Stimulated activated CD8-positive, alpha-beta memory T cell treated with anti-CD3 and anti-CD28 coated beads, Interleukin-4, amount 100 ng/mL, for 48 hours (primary cell): ENCODE results near the gene MED19.
"Not testable (repeated sequence)": the region's sequence is repeated elsewhere in the genome, so short reads cannot be mapped to it uniquely, and the experiment has no call there.

Experiments used
- DNase-seq: peaks from one replicate; pipeline ENCODE4 v3.0.0-alpha.2; 2020

Gene MED19, protein sequence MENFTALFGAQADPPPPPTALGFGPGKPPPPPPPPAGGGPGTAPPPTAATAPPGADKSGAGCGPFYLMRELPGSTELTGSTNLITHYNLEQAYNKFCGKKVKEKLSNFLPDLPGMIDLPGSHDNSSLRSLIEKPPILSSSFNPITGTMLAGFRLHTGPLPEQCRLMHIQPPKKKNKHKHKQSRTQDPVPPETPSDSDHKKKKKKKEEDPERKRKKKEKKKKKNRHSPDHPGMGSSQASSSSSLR

DNA sequence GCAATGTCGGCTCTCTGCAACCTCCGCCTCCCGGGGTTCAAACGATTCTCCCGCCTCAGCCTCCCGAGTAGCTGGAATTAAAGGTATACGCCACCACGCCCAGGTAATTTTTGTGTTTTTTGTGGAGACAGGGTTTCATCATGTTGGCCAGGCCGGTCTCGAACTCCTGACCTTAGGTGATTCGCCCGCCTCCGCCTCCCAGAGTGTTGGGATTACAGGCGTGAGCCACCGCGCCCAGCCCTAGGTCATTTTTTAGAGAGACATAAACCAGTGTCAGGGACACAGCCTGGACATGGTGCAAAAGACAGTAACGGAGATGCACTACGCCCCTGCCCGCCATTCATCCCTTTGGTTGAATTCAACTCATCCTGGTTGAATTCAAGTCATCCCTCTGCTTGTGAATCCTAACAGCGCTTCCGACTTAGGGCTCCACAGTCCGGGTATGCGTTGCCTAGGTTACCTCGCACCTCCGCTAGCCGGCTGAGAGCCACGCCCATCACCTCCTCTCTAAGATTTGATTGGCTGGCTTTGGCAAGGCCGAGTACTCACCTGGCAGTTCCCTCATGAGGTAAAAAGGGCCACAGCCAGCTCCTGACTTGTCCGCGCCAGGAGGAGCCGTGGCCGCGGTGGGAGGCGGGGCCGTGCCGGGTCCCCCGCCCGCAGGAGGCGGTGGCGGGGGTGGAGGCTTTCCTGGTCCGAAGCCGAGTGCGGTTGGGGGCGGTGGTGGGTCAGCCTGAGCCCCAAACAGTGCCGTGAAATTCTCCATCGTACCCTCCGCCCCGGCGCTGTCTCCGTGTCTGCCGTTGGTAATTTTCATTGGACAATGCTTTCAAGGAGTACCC lies at the start of gene MED19:
MED19 (minus strand) TSS at position 802 of the 842 bp plus-strand sequence; CDS start at position 766, 36 bp downstream.
- DNase-seq, result peak; percentile 79

DNA sequence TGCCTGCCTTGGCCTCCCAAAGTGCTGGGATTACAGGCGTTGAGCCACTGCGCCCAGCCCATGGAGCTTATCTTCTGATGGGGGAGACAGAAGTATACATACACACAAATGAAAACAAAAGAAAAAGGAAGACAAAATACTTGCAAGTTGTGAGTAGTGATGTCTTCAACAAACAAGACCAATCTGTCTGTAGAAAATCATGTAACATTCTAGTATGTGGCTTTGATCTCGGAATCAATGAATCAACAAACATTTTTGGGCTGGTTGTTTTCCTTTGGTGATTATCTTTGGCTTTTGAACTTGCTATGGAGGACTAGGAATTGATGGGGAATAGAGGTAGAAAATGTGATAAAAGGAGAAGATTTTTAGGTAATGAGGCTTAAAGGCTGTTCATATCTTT lies 46.2 kb upstream of the MED19 start:
- no peak for DNase-seq

DNA sequence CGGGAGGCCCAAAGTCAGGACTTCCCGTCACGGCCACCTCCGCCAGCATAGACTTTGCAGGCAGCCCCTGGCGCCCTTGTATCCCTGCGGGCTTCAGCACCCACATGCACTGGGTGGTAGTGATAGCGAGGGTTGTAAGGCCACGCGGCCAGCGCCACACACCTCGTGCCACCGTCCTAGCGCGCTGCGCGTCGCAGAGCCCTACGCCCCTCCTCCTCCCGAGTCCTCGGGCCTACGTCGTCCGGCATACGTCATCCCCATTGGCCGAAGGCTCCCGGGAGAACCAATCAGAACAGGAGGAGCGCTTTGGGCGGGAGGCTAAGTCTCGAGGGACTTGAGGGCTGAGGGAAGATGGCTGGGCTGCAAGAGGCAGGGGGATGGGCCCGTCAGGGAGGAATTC lies 40.9 kb upstream of the MED19 start:
- DNase-seq, result no peak

DNA sequence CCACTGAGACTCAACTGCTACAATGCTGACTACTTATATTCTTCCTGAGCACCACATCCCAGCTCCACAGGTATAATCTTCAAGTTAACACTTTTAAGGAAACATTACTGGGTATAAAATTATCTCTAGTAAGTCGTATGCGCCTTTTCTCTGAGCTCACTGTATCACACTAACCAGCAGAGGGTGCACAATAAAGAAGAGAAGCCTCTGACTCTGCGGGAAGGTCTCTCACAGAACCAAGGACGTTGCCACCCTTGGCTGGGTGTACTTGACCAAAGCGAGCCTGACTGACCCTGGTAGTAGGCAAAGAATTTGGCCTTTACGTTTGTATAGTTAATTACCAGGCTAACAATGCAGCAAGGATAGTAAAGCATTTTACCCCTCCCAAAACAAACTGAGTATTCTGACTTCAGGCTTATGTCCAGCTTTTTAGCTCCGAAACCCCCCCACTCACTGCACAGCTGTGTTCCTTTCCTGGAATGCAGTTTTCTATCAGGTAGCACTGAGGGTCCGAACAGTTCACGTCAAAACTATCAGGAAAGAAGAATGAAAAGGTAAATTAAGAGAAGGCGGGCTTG lies 39.8 kb upstream of the MED19 start, which contains the start of gene BTBD18:
BTBD18 (minus strand) TSS at position 144 of the 578 bp plus-strand sequence. CDS start 631 bp downstream, outside the sequence.
- DNase-seq, result no peak

DNA sequence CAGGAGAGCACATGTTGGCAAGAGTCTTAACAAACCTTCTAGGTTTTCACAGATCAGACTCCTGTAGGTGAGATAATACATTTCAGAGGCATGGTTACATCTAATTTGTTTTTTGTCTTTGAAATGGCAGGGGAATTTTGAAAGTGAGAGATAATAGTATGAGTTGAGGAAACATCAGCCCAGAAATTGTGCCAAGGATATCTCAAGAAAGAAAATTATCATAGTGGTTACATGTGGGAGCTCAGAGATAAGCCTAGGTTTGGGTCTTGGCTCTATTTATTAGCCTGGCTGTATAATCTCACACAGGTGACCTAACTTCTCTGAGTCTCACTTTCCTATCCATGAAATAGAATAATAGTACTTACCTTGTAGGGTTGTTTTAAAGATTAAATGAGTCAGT lies 39.2 kb upstream of the MED19 start:
- DNase-seq, result no peak

DNA sequence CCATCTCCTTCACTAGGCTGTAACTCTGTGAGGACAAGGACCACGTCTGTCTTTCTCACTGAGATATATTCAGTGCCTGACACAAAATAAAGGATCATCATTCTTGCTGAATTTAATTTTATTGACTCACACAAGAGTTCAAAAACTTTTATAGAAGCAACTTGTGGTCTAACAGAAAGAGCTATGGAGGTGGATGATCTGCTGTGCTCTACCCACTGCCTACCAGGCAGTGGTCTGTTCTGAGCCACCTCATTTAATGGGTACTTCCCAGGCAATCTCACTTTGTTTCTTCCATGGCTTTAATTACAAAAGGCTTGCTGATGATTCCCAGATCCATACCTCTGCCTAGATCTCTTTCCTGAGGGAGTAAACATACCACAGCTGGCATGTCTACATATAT lies 34.9 kb upstream of the MED19 start:
- DNase-seq, result no peak

DNA sequence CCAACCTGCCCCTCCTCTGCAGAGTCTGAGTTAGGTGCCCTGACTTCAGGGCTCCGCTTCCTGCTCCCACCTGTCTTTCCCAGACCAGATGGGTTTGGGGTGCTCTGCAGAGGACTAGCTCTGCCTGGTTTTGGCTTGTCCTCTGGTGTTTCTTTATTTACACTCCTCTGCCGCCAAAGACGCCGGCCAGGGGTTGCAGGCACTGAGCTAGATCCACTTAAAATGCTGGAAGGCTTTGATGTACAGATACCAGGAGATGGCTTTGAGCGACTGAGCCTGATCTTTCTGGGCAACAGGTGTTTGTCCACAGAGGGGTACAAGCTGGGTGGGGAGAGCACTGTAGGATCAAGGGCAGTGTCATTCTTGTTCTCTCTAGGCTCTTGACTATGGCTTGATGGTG lies 33.2 kb upstream of the MED19 start:
- no peak for DNase-seq

DNA sequence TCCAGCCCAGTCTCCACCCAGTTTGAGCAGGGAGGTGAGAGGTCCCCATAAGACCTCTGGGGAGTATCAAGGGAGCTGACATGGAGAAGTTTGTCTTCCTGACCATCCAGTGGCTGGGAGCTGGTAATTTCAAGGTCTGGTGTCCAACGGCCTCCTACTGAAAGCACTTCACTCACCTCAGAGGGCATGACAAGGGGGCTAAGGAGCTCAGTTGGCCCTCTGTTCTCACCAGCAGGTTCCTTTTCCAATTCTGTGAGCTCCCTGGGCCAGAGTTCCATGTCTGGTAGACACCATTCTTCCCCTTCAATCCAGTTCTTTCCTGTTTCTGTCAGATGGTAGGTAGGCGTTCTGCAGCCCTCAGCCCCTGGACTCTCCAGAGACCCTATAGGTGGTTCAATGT lies 32.3 kb upstream of the MED19 start:
- DNase-seq, result no peak

DNA sequence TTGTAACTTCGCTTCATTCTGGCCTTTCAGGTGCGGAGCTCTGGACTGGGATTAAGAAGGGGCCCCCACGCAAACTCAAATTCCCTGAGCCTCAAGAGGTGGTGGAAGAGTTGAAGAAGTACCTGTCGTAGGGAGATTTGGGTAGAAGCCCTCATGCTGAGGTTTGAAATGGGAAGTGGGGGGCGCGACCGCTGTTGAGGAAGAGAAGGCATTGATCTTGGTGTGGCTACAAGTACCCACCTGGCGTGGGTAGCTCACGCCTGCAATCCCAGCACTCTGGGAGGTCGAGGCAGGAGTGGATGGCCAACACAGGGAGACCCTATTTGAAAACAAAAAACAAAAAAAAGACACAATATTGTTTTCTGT lies 30.1 kb upstream of the MED19 start:
- no peak for DNase-seq

DNA sequence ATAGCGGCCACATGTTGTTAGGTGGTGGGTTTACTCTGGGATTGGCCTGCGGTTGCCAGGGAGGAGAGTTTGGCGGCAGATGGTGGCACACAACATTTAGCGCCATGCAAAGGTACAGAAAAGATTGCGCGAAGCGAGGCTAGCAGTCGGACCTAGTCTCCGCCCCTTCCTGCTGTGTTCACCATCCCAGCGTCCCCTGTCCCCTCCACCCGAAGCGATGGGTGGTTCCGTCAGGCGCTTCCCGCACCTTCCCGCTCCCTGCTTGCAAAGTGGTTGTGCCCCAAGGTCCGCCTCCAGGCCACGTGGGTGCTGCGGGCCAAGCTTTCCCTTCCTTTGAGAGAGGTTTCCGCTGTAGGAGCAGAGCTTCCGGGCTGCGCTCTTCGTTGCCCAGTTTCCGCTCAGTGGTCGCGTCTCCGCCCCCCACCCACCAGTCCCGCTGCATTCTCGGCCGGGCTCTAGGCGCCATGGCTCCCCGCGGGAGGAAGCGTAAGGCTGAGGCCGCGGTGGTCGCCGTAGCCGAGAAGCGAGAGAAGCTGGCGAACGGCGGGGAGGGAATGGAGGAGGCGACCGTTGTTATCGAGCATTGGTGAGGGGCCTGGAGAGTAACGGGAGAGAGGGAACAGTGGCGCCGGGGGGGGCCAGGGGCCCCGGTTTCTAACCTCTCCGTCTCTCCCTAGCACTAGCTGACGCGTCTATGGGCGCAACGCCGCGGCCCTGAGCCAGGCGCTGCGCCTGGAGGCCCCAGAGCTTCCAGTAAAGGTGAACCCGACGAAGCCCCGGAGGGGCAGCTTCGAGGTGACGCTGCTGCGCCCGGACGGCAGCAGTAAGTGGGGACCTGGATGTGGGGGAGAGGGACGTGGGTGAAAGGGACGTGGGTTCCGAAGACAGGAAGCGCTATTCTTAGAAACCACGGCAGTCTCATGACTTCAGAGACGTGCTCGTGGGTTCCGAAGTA lies 29.4 kb upstream of the MED19 start, which contains the start of gene SELENOH:
SELENOH (plus strand) TSS at position 360 of the 955 bp plus-strand sequence; CDS start at position 465, 105 bp downstream.
- DNase-seq, result peak; percentile 96

DNA sequence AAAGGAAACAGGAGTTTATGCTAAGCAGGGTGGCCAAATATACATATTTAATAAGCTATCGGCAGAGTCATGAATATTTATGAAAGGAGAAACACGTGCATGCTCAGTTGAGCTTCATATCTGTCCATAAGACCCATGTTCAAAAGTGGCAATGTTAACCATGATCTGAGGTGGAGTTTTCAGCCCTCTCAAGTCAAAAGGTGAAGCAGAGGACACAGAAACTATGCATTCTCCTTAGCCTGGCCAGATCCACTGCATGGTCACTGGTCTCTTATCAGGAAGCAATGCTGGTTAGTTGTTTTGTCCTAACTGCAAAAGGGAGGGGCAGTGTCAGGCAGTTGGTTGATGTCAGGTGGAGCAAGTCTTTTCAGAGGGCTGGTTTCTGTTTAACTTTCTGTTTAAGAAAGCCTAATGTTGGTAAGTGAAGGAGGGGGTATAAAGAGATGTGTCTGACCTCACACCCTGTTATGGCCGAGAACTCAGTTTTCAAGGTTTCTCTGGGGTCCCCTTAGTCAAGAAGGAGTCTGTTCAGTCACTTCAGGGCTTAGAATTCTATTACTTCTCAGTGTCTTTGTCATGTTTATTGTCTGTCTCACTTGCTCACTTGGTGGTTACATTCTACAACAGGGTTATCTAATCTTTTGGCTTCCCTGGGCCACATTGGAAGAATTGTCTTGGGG lies 23.7 kb upstream of the MED19 start:
- DNase-seq, result no peak

DNA sequence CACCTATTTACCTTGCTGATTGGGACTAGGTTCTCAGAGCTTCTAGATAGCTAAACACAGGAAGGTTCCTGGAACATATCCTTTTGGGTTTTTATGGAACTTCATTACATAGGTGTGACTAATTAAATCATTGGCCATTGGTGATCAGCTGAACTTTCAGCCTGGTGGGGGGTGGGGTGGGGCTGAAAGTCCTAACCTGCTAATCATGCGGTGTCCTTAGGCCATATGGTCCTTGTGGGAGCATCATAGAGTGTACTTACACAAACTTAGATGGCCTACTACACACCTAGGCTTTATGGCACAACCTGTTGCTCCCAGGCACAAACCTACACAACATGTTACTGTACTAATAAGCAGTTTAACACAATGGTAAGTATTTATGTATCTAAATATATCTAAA lies 20.6 kb upstream of the MED19 start:
- DNase-seq, result no peak

DNA sequence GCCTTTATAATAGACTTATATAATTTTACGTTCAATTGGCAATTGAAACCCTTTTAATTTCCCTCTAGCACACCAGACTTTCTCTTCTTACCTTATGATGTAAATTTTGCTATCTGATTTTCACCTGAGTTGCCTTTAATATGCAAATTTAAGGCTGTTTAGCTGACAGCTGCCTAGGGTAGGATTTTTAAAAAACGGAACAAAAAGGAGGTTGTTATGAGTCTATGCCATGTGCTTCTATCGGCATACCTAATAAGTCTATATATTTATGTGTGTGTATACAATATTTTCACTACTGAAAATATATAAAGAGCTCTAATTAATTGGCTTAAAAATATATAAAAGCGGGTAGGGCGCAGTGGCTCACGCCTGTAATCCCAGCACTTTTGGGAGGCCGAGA lies 17.5 kb upstream of the MED19 start:
- DNase-seq, result no peak

DNA sequence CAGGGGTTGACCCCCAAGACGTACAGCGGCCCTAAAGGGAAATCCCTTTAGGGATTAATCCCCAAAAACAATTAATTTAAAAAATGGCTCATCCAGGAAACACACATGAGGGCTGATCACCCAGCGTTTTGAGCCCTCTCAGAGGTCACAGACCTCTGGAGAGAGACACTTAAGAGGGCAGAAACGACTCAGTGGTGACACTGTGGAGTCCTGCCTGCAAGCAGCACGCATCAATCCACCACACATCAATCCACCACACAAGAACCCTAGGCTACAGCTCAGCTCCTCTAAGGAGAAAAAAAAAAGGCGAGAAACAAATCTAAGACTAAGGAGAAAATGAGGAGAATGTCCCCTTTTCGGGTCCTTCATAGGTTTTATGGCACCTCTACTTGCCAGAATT lies 16.8 kb upstream of the MED19 start:
- DNase-seq, result no peak

DNA sequence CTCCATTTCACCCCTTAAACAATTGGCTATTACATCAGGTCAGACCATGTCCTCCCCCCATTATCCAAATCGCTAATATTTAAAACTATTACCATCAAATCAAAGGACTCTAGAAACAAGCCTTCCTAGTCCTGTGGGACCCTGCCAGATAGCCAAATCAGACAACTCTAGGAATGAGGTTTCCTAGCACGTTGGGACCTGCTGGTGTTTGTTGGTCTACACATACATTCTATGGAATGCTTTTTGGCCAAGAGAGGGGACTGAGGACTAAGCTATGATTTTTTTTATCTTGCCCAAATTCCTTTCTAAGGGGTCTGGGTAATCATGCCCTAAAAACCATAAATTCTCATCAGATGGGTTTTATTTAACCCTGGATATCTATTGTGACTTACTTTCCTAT lies 15.2 kb upstream of the MED19 start:
- no peak for DNase-seq

DNA sequence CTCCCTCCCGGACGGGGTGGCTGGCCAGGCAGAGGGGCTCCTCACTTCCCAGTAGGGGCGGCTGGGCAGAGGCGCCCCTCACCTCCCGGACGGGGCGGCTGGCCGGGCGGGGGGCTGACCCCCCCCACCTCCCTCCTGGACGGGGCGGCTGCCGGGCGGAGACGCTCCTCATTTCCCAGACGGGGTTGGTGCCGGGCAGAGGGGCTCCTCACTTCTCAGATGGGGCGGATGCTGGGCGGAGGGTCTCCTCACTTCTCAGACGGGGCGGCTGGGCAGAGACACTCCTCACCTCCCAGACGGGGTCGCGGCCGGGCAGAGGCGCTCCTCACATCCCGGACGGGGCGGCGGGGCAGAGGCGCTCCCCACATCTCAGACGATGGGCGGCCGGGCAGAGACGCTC lies 4.7 kb upstream of the MED19 start:
- DNase-seq, result not testable (repeated sequence)

DNA sequence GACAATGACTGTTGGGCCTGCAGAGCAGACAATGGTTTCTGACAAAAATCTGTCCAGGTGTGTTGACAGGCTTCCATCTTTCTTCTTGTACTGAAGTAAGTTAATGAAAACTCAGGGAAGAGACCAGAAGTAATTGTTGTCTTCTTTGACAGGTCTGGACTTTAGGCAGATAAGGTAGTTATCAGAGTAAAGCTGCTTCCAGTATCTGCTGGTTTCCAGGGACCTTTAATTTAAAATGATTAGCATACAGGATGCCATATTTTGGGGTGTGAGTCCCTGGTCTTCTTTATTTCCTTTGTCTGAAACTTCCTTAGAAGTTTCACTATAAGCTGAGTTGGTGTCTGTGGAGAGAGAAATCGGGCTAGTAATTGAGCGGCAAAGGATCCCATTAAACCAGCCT lies 1.8 kb upstream of the MED19 start:
- DNase-seq, result no peak

DNA sequence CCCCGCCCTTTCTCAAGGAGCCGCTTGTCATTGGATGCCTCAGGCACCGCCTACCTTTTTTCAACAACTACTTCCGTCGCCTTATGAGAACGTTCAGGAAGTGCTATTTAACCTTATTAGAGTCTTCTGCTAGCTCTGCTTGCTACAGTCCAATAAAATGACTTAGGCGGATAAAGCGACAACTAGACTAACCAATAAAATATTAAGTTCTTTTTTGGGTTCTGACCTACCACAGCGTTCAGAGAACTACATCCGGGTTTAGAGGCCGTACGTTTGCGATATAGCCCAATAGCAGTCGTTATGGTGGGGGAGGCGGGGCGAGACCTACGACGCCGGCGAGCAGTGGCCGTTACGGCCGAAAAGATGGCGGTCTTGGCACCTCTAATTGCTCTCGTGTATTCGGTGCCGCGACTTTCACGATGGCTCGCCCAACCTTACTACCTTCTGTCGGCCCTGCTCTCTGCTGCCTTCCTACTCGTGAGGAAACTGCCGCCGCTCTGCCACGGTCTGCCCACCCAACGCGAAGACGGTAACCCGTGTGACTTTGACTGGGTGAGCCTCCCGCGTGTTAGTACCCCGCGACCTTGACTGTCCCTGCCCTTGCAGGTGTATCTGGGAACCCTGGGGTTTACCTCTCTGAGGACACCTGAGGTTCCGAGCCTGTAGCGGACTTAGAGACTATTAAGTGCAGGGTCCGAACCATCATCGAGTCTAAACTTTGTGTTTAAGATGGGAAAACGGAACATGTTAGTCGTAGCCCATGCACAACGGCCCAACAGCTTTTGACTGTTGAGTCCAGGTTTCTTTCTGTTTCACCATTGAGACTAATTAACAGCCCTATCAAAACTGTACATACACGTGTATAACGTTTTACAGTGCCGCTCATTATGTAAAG lies 488 bp upstream of the MED19 start, which contains the start of gene TMX2:
TMX2 (plus strand) TSS at position 338 of the 895 bp plus-strand sequence; CDS start at position 364, 26 bp downstream.
- DNase-seq, result peak; percentile 91

DNA sequence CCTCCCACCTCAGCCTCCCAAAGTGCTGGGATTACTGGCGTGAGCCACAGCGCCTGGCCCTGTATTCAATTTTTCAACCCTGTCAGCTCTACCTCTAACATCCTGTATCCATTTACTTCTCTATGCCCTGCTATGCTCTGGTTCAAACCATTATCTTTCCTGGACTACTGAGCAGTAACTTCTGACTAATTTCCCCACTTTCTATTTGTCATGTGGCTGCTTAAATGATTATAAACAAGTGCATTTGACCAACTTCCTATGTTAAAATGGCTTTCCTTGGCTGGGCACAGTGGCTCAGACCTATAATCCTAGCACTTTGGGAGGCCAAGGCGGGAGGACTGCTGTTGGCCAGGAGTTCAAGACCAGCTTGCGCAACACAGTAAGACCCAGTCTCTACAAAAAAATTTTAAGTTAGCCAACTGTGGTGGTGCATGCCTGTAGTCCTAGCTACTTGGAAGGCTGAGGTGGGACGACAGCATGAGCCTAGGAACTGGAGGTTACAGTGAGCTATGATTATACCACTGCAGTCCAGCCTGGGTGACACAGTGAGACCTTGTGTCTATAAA lies 2.1 kb downstream of the MED19 start:
- no peak for DNase-seq

DNA sequence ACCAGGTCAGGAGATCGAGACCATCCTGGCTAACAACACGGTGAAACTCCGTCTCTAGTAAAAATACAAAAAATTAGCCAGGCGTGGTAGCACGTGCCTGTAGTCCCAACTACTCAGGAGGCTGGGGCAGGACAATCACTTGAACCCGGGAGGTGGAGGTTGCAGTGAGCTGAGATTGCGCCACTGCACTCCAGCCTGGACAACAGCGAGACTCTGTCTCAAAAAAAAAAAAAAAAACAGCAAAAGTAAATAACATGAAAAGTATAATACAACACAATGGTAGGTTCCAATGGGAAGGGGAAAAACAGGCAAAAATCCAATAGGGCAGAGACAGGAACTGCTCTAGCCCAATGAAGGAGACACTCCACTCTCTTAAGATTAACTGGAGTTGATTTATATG lies 6.6 kb downstream of the MED19 start:
- not testable (repeated sequence) for DNase-seq

DNA sequence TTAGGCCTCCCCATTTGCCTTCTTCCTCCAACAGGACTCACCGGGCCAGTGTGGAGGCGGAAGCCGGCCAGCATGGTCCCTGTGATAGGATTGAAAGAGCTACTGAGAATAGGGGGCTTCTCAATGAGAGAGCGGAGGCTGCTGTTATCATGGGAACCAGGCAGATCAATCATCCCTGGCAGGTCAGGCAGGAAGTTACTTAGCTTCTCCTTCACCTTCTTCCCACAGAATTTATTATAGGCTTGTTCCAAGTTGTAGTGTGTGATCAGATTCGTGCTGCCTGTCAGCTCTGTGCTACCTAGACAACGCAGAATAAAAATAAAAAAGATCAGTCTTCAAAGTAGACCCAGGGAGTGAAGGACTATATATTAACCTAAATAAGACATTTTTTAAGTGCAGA lies 7.1 kb downstream of the MED19 start:
- no peak for DNase-seq
